ENCODE measurements around the gene USP34.

GRCh38 chr2:61149074-61149473, 321.8 kb downstream of the USP34 start:
- no peak for TF ChIP-seq CTCF (IDR thresholded peaks at IDR 0.05)
- no peak for TF ChIP-seq POLR2A (IDR thresholded peaks at IDR 0.05)
